Smooth muscle cell (in vitro differentiated cells): ENCODE measurements around the gene KRT7. TPM values are rescaled to one million over a fixed set of nuclear protein-coding genes. Genes with fewer than 3 reads are reported as not detected.

Experiments used
- DNase-seq: peaks from one replicate; lab custom pipeline; 2025; ENCODE audit not compliant: unreplicated experiment; lab: John Stamatoyannopoulos, UW
- H2AFZ ChIP-seq: fragments of 200-600 bp; sonication (generic); 2 replicates; pipeline ENCODE4 v1.6.0; 2016; ENCODE audit warnings: antibody characterized with exemption, low read depth, mild to moderate bottlenecking
- H3F3A ChIP-seq: fragments of 200-600 bp; sonication (generic); 2 replicates; pipeline ENCODE4 v1.6.0; 2017; ENCODE audit warnings: antibody characterized with exemption, low read depth
- H3K27ac ChIP-seq: fragments of 200-600 bp; sonication (generic); 2 replicates; pipeline ENCODE4 v1.5.1; 2016; ENCODE audit warnings: low read depth, mild to moderate bottlenecking
- H3K27me3 ChIP-seq: fragments of 200-600 bp; sonication (generic); 2 replicates; pipeline ENCODE4 v1.6.1; 2016; ENCODE audit warnings: low read depth, mild to moderate bottlenecking
- H3K36me3 ChIP-seq: fragments of 200-600 bp; sonication (generic); 2 replicates; pipeline ENCODE4 v1.5.1; 2016; ENCODE audit warnings: low read depth
- H3K4me1 ChIP-seq: fragments of 200-600 bp; sonication (generic); 2 replicates; pipeline ENCODE4 v1.5.1; 2016; ENCODE audit warnings: low read depth
- H3K4me2 ChIP-seq: fragments of 200-600 bp; sonication (generic); 2 replicates; pipeline ENCODE4 v1.6.0; 2016; ENCODE audit warnings: mild to moderate bottlenecking
- H3K4me3 ChIP-seq: fragments of 200-600 bp; sonication (generic); 2 replicates; pipeline ENCODE4 v1.5.1; 2016; ENCODE audit warnings: mild to moderate bottlenecking
- H3K79me2 ChIP-seq: fragments of 200-600 bp; sonication (generic); 2 replicates; pipeline ENCODE4 v1.6.0; 2016; ENCODE audit warnings: low read depth, mild to moderate bottlenecking
- H3K9ac ChIP-seq: fragments of 200-600 bp; sonication (generic); 2 replicates; pipeline ENCODE4 v1.6.0; 2016; ENCODE audit warnings: low read depth
- H3K9me3 ChIP-seq: fragments of 200-600 bp; sonication (generic); replicated peaks from 2 replicates; pipeline ENCODE4 v1.5.1; 2016; ENCODE audit warnings: low read depth
- H4K20me1 ChIP-seq: fragments of 200-600 bp; sonication (generic); 2 replicates; pipeline ENCODE4 v1.6.0; 2016; ENCODE audit warnings: low read depth
- CTCF ChIP-seq: fragments of 200-600 bp; sonication (generic); IDR thresholded peaks from 2 replicates; pipeline ENCODE4 v1.5.1; 2017; ENCODE audit warnings: borderline replicate concordance, mild to moderate bottlenecking, antibody characterized with exemption; ENCODE audit not compliant: insufficient read depth, poor library complexity, severe bottlenecking
- WGBS: methylation state at CpG from one replicate; pipeline ENCODE4 v1.1.7; 2016; ENCODE audit warnings: low lambda C conversion rate; 5-methylcytosine and 5-hydroxymethylcytosine counted together
- polyA plus RNA-seq: library from polyadenylated mRNA; unstranded; fragments of >200 nt; fragmentation: Nextera tagmentation; extraction: Ambion mirVana; gene quantifications from 2 replicates; pipeline ENCODE4 v1.2.1, GENCODE V29; 2016
- total RNA-seq: library from RNA; depleted of rRNA; stranded (reverse); fragments of >200 nt; gene quantifications from 2 replicates; pipeline ENCODE4 v1.2.3, GENCODE V29; 2014

KRT7 gene
- total and polyA plus RNA-seq, 2 experiments from 2014 or later = 190 to 214 TPM

- Histone ChIP-seq H3K9ac (no peak overlapping the region), H3K4me1 (no peaks in the 10 kb centered on the region), H3F3A (no peaks in the 10 kb centered on the region), H3K4me2 (no peak overlapping the region), H3K36me3 (no peaks in the 10 kb centered on the region), H3K9me3 (no peaks in the 10 kb centered on the region), H4K20me1 (no peaks in the 10 kb centered on the region), H3K27me3 (peaks cover 71% of the 10 kb centered on the region), H3K4me3 (no peak overlapping the region), H2AFZ (no peak overlapping the region), H3K27ac (no peak overlapping the region), H3K79me2 (no peaks in the 10 kb centered on the region)
- TF ChIP-seq CTCF = no peak
- no peak for DNase-seq
- WGBS = 88% methylated on average over 6 of the region's 6 CpGs
These were observed 26.7 kb downstream of the KRT7 start for GRCh38 chr12:52259657-52260243.

GRCh38 chr12:52260361-52261207, 27.5 kb downstream of the KRT7 start:
- H3F3A ChIP-seq = no peaks in the 10 kb centered on the region
- no peaks in the 10 kb centered on the region for H4K20me1 ChIP-seq
- no peak for DNase-seq
- H3K79me2 ChIP-seq = no peaks in the 10 kb centered on the region
- H3K36me3 ChIP-seq = no peaks in the 10 kb centered on the region
- H3K27me3 ChIP-seq = peaks cover 63% of the 10 kb centered on the region
- no peaks in the 10 kb centered on the region for H3K9me3 ChIP-seq
- no peak overlapping the region for H3K4me3 ChIP-seq
- no peak overlapping the region for H3K9ac ChIP-seq
- no peak overlapping the region for H2AFZ ChIP-seq
- no peak for TF ChIP-seq CTCF
- H3K4me1 ChIP-seq = no peaks in the 10 kb centered on the region
- no peak overlapping the region for H3K4me2 ChIP-seq
- WGBS = 74% methylated on average over 9 of the region's 9 CpGs
- no peak overlapping the region for H3K27ac ChIP-seq

- no peak overlapping the region for H3K27ac ChIP-seq
- 100% methylated on average over 1 of the region's 1 CpG for WGBS
- H2AFZ ChIP-seq = no peak overlapping the region
- no peaks in the 10 kb centered on the region for H3K79me2 ChIP-seq
- H3K9me3 ChIP-seq = no peaks in the 10 kb centered on the region
- no peaks in the 10 kb centered on the region for H4K20me1 ChIP-seq
- no peaks in the 10 kb centered on the region for H3K36me3 ChIP-seq
- no peak overlapping the region for H3K4me2 ChIP-seq
- H3F3A ChIP-seq = no peaks in the 10 kb centered on the region
- no peak overlapping the region for H3K4me3 ChIP-seq
- no peak overlapping the region for H3K9ac ChIP-seq
- no peak for TF ChIP-seq CTCF
- H3K27me3 ChIP-seq = peaks cover 57% of the 10 kb centered on the region
- no peak for DNase-seq
- no peaks in the 10 kb centered on the region for H3K4me1 ChIP-seq
These were observed 28.1 kb downstream of the KRT7 start for GRCh38 chr12:52261208-52261484.
